ENCODE data around the gene GJB2.

The GJB2 gene

DNA sequence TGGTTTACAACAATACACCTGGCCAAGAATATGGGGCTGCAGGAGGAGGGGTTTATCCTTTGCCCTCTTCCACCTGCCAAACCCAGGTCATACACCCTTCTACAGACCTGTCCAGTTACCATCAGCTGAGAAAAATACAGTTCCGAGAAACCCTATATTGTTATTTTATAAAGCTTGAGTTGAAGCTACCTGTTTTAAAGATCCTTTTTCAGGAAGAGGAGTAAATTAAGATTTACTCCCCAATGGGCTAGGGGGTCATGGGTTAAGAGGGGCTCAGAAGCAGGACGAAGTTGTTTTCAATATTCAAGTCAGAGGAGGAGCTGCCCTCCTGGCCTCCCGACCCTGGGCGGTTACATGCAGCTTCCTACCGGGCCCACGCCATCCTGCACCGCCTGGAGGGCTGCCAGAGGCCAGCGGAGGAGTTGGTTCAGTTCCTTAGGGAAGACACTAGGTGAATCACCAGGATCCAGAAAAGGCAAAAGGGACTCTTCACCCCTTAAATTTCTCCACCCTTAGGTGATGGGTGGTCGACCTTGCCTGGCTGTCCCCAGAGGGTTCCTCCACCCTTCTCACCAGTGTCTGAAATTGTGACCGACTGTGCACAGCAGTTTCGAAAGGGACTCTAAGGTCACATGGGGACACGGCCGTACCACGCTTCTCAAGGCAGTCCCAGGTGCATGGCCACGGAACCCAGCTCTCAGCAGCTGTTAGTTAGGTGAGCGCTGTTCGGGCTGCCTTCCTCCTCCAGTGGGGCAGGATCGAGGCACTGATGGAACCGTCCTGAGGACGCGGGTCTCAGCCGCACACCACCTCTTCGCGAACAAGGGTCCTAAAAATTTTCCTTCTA lies 1.2 kb downstream of the GJB2 start:
- no peak for DNase-seq

DNA sequence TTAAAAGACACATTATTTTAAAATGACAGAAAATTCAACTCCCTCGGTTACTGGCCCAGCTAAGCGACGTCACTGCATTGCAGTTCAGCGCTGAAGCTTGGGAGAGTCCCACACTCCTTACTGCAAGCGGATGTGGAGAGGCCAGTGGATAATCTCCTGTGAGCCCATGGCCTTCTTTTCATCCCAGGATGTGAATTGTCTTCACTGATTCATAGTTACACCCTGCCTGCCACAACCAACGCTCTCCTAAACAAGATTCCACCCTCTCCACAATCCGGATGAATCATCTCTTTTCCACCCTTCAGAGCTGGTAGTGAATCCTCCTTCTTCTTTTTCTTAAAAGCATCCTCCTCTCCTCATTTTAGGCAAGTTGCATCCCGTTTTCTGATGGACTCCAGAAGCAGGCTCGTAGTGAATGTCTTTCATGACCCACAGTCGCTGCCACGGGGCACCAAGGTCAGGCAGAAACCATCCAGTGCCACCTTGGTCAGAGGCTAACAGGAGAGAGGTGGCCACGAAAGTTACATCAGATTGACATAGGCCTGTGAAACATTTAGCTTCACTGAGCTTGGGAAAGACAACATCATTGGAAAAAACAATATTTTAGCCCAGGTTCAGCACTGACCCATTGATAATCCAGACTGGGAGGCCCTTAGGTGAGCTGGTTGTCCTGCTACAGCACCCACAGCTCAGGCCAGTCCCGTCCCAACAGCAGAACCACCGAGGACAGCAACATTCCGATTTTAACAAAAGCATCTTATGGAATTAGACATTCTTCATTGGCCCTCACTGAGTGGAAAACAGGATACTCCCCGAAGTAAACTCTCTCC lies 2.0 kb downstream of the GJB2 start:
- DNase-seq: no peak

GRCh38 chr13:20190076-20190475 lies 2.7 kb downstream of the GJB2 start:
- no peak for DNase-seq

DNA sequence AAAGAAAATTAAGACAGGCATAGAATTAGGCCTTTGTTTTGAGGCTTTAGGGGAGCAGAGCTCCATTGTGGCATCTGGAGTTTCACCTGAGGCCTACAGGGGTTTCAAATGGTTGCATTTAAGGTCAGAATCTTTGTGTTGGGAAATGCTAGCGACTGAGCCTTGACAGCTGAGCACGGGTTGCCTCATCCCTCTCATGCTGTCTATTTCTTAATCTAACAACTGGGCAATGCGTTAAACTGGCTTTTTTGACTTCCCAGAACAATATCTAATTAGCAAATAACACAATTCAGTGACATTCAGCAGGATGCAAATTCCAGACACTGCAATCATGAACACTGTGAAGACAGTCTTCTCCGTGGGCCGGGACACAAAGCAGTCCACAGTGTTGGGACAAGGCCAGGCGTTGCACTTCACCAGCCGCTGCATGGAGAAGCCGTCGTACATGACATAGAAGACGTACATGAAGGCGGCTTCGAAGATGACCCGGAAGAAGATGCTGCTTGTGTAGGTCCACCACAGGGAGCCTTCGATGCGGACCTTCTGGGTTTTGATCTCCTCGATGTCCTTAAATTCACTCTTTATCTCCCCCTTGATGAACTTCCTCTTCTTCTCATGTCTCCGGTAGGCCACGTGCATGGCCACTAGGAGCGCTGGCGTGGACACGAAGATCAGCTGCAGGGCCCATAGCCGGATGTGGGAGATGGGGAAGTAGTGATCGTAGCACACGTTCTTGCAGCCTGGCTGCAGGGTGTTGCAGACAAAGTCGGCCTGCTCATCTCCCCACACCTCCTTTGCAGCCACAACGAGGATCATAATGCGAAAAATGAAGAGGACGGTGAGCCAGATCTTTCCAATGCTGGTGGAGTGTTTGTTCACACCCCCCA lies 3.8 kb downstream of the GJB2 start:
- no peak for DNase-seq

DNA sequence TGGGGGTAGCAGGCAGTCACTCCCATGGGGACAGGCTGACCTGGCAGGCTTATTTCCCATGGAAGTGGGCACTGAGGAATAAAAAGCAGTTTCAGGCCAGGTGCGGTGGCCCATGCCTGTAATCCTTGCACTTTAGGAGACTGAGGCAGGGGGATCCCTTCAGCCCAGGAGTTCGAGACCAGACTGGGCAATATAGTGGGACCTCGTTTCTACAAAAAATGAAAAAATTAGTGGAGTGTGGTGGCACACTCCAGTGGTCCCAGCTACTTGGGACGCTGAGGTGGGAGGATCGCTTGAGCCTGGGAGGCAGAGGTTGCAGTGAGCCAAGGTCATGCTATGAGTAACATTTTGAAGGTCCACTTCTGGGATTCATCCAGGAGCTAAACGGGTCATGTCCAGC lies 6.0 kb downstream of the GJB2 start:
- no peak for DNase-seq

- DNase-seq: no peak
Measured at GRCh38 chr13:20185366-20186056, 7.2 kb downstream of the GJB2 start.

DNA sequence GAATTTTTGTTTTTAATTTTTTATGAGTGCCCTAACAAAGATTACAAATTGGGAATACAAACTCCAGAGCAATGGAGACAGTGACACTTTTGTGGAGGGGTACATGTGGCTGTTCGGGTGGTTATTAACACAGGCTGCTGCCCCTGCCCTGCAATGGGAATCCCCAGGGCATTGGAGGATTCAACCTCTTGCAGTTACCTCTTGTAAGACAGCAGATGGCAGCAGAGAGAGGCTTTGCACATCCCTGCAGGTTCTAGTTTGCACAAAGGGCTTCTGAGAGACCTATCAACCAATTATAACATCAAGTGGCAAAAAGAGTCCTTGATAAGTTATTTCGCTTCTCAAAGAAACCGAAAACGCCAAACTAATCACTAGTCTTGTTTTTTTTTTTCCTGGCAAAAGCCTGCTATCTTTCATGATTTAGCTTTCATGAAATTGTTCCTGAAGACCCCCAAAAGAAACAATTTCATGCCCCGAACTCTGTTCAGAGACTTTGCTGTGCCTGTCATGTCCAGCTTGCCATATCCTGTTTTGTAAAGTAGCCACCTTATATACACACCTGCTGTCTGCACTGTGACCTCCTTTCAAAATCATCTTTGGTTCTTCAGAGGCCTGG lies 10.4 kb downstream of the GJB2 start:
- DNase-seq: peak; percentile 80

DNA sequence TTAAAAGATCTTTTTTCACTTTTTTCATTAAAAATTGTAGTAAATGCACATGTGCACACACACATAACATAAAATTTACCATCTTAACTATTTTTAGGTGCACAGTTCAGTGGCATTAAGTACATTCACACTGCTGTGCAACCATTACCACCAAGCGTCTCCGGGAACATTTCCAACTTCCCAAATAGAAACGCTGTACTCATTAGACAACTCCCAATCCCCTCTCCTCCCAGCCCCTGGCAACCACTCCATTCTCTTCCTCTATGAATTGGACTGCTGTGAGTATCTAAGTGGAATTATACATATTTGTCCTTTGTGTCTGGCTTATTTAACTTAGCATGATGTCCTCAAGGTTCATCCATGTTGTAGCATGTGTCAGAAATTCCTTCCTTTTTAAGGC lies 11.6 kb downstream of the GJB2 start:
- no peak for DNase-seq

GRCh38 chr13:20178156-20178555 lies 14.6 kb downstream of the GJB2 start:
- no peak for DNase-seq

DNA sequence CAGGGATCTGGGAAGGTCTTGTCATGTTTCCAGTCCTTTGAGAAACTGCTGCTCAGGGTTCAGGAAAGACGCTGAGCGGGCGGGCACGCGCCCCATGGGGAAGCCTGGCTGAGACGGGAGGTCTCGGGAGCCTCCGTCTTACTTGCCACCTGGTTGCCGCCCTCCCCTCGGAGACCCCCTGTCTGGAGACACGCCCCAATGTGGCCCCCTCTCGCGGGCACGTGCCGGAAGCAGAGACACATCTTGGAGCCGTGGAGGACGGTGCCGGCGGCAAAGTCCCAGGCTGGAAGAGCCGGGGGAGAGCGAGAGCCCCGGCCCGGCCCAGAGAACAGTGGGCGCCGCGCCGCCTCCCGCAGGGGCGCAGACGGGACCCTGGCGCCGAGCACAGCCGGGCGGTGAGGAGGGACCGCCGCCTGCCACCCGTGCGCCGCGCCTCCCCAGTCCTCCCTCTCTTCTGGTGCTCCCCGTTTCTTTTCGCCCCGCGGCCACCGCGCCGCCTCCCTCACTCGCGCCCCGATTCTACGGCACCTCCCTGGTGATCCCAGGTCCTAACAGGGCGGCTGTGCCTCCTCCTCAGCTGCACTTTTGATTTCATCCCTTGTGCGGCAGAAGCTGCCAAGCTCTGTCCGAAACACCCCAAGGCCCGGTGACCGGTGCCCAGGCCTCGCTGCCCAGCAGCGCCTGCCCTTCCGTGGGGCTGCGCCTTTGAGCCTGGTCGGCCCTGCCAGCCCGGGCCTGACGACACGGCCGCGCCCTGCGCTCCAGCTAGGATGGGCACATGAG lies 15.5 kb downstream of the GJB2 start:
- peak; percentile 41 for DNase-seq

DNA sequence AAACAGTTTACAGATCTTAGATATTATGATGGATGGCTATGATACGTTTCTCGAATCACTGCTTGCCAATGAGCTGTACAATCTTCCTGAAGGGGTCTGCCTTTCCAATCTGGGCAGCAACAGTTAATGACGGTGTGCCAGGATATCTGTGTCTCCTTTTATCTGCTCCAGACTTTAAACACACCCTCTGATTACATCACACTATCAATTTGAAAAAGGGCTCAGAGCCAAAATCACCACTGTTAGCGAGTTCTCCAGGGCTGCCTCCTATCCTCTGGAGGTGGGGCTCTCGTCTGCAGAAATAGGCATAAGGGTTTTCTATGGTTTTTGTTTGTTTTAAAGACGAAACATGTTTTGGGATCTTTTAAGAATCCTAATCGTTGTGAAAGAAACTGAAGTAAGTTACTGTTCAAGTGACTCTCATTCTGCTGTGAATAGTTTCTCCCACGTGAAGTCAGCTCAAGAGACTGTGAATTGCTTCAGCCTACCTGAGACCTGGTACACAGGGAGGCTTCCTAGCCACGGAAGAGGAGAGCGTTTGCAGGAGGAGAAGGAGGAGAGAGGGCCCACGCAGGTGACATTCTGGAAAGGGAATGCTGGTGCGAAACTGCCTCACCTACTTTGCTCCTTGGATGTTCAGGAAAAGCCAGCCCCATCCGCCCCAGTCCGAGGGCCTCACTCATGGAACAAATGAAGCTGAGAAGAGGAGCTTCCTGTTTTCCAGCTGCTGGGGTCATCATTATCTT lies 16.7 kb downstream of the GJB2 start:
- DNase-seq: no peak

DNA sequence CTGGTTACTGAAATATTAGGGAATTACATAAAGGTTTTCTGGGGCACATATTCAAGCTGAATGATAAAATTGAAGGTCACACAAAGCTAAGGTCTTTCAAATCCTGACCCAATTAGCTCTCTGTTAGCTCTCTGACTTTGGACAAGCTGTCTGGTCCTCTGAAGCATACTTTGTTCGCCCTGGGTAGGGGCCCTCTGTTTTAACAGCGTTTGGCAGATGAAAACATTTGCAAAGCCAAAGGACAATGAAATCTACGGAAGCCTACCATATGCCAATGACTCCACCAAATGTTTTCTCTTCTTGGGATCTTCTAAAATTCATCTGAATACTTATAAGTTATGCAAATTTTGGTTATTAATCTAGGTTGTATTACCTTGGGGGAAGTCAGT lies 17.3 kb downstream of the GJB2 start:
- DNase-seq: no peak

DNA sequence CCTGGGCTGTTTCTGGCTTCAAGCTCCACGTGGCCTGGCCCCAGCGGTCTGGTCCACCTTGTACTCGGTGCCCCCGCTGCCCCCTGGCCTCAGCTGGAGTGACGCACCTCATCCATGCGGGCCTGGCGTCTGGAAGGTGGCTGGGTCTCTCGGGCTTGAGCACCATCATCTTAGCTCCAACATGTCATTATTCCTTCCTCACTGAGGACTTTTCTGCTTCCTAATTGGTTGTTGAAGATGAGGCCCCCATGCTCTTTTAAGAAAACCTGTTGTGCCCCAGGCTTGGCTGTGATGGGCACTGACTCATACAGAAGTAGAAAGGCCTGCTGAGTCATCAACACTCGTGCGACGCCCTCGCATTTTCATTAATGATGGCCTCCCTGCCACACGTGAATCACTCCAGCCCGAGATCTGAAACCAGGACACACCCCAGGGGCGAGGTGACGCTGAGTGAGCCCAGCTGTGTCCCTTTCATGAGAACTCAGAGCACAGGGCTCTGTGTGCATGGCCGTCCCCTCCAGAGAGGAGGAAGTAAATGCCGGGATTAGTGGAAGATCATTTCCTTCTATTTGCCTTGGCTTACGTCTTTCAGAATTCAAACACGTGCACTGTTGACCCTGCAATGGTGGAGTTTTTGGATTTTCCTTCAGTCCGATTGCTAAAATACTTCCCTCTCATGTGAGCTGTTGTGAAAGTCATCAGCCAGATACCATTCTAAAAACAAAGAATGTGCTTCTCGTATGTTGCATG lies 17.9 kb downstream of the GJB2 start:
- DNase-seq: peak; percentile 48

DNA sequence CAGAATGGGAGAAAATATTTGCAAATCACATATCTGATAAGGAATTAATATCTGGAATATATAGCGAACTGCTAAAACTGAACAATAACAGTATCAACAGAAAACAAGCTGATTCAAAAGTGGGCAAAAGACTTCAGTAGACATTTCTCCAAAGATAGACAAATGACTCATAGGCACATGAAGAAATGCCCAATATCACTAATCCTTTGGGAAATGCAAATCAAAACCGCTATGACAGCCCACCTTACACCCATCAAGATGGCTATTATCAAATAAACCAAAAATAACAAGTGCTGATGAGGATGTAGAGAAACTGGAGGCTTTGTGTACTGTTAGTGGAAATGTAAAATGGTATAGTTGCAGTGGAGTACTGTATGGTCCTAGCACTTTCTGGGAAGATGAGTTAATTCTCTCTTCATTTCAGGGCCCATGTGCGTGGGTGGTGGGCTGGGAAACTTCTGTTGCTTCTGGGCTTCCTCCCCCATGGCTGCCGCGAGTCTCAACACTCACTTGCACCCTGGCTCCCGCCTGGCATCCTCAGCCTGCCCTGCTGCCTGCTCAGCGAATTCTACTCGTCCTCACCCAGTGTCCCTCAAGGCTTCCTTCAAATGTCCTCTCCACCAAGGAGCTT lies 19.5 kb downstream of the GJB2 start:
- no peak for DNase-seq

DNA sequence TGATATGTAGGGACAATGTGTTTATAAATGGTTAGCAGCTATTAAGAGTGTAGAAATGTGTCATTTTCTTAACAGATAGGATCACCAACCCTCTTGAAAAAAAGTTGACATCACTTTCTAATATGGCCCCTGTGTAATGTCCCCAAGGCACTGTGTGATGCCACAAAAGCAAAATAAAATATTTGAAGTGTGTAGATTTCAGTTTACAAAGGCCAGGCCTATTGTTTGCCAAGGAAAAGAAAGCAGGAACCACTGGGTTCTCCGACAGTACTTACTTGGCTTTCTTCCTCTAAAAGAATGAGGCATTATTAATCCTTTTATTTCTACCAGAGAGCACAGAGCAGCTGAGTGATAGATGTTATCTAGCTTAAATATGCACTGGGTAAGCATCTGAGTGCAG lies 21.4 kb downstream of the GJB2 start:
- DNase-seq: no peak

- no peak for DNase-seq
Measured at GRCh38 chr13:20170921-20171320, 21.8 kb downstream of the GJB2 start.

GRCh38 chr13:20168396-20168795 lies 24.3 kb downstream of the GJB2 start:
- DNase-seq: no peak

GRCh38 chr13:20165417-20166257 lies 27.1 kb downstream of the GJB2 start:
- DNase-seq: no peak
